Trophoblast cell (in vitro differentiated cells and primary cell): ENCODE results near the gene PTK6.

ENCODE experiments used
- DNase-seq, 2 donors: peaks; one replicate each; pipeline ENCODE4 v3.0.0-alpha.2; 2016
- H2AFZ ChIP-seq: 2 replicates; pipeline ENCODE4 v1.6.1; 2013; ENCODE audit warnings: low read length, moderate library complexity, mild to moderate bottlenecking; ENCODE audit not compliant: insufficient read depth, poor library complexity
- H2AK5ac ChIP-seq: 2 replicates; pipeline ENCODE4 v1.6.1; 2013; ENCODE audit warnings: mild to moderate bottlenecking, low read length
- H2BK120ac ChIP-seq: 2 replicates; pipeline ENCODE4 v1.6.1; 2013; ENCODE audit warnings: low read length, mild to moderate bottlenecking, moderate library complexity; ENCODE audit not compliant: insufficient read depth, poor library complexity
- H2BK12ac ChIP-seq: 2 replicates; pipeline ENCODE4 v1.6.1; 2013; ENCODE audit warnings: mild to moderate bottlenecking, low read length, moderate library complexity
- H2BK5ac ChIP-seq: 2 replicates; pipeline ENCODE4 v1.6.1; 2013; ENCODE audit warnings: low read length, low read depth, moderate library complexity, mild to moderate bottlenecking; ENCODE audit not compliant: poor library complexity
- H3K14ac ChIP-seq: 2 replicates; pipeline ENCODE4 v1.6.1; 2013; ENCODE audit warnings: mild to moderate bottlenecking, low read length
- H3K18ac ChIP-seq: 2 replicates; pipeline ENCODE4 v1.6.1; 2013; ENCODE audit warnings: mild to moderate bottlenecking, low read length
- H3K23ac ChIP-seq: 2 replicates; pipeline ENCODE4 v1.6.1; 2013; ENCODE audit warnings: low read length
- H3K27ac ChIP-seq: 2 replicates; pipeline ENCODE4 v1.5.1; 2013; ENCODE audit warnings: low read depth, mild to moderate bottlenecking, inconsistent platforms, low read length, moderate library complexity
- H3K27me3 ChIP-seq: 2 replicates; pipeline ENCODE4 v1.6.1; 2013; ENCODE audit warnings: inconsistent platforms, mild to moderate bottlenecking, low read length, moderate library complexity; ENCODE audit not compliant: insufficient read depth
- H3K36me3 ChIP-seq, 2 experiments: 1 replicate in 1 of 2; 2 replicates in 1 of 2; pipeline ENCODE4 v1.6.1; 2013; ENCODE audit warnings: low read length in 2 of 2, mild to moderate bottlenecking in 2 of 2, moderate library complexity in 1 of 2; ENCODE audit not compliant: insufficient read depth in 2 of 2, control insufficient read depth in 1 of 2
- H3K4ac ChIP-seq: 2 replicates; pipeline ENCODE4 v1.6.1; 2013; ENCODE audit warnings: low read depth, mild to moderate bottlenecking, low read length, moderate library complexity
- H3K4me1 ChIP-seq, 2 experiments: 1 replicate in 1 of 2; 2 replicates in 1 of 2; pipeline ENCODE4 v1.6.1; 2013; ENCODE audit warnings: low read length in 2 of 2, mild to moderate bottlenecking in 2 of 2, moderate library complexity in 1 of 2; ENCODE audit not compliant: insufficient read depth in 2 of 2, control insufficient read depth in 1 of 2
- H3K4me2 ChIP-seq: 2 replicates; pipeline ENCODE4 v1.6.1; 2013; ENCODE audit warnings: inconsistent platforms, mild to moderate bottlenecking, low read length, moderate library complexity
- H3K4me3 ChIP-seq: 2 replicates; pipeline ENCODE4 v1.5.1; 2013; ENCODE audit warnings: mild to moderate bottlenecking, low read depth, low read length, inconsistent platforms
- H3K79me1 ChIP-seq: one replicate; pipeline ENCODE4 v1.6.1; 2013; ENCODE audit warnings: low read length
- H3K79me2 ChIP-seq: 2 replicates; pipeline ENCODE4 v1.6.1; 2013; ENCODE audit warnings: low read length, mild to moderate bottlenecking; ENCODE audit not compliant: control insufficient read depth, insufficient read depth, poor library complexity
- H3K9ac ChIP-seq: 2 replicates; pipeline ENCODE4 v1.6.1; 2013; ENCODE audit warnings: mild to moderate bottlenecking, low read length
- H3K9me3 ChIP-seq: 2 replicates; pipeline ENCODE4 v1.6.1; 2013; ENCODE audit warnings: low read depth, mild to moderate bottlenecking, control low read depth, inconsistent platforms, low read length; ENCODE audit not compliant: insufficient read depth
- H4K12ac ChIP-seq: 2 replicates; pipeline ENCODE4 v1.6.1; 2013; ENCODE audit warnings: low read depth, mild to moderate bottlenecking, low read length, moderate library complexity
- H4K8ac ChIP-seq: 2 replicates; pipeline ENCODE4 v1.6.1; 2013; ENCODE audit warnings: low read depth, mild to moderate bottlenecking, low read length, moderate library complexity
- H4K91ac ChIP-seq: one replicate; pipeline ENCODE4 v1.6.1; 2013; ENCODE audit warnings: low read depth, mild to moderate bottlenecking, low read length, moderate library complexity
- WGBS: extraction: QIAGEN DNeasy Blood & Tissue Kit; methylation state at CpG from one replicate; pipeline ENCODE4 v1.1.7; 2013; ENCODE audit warnings: missing lambda C conversion rate; ENCODE audit not compliant: insufficient read length, insufficient coverage; ENCODE audit errors: extremely low coverage; 5-methylcytosine and 5-hydroxymethylcytosine counted together

The PTK6 gene

GRCh38 chr20:63492518-63492917 is 44.7 kb downstream of the PTK6 start:
- no peak overlapping the region for H2AK5ac ChIP-seq
- H3K79me1 ChIP-seq, result no peaks in the 10 kb centered on the region
- H4K12ac ChIP-seq, result no peak overlapping the region
- H3K9me3 ChIP-seq, result peaks cover 7% of the 10 kb centered on the region
- no peak overlapping the region for H2BK5ac ChIP-seq
- H3K27ac ChIP-seq, result no peak overlapping the region
- H3K9ac ChIP-seq, result no peak overlapping the region
- no peak overlapping the region for H2BK12ac ChIP-seq
- H2BK120ac ChIP-seq, result no peak overlapping the region
- DNase-seq, result no peak
- H3K18ac ChIP-seq, result no peak overlapping the region
- no peak overlapping the region for H3K4me3 ChIP-seq
- no peak overlapping the region for H3K14ac ChIP-seq
- H2AFZ ChIP-seq, result no peak overlapping the region
- no peak overlapping the region for H3K23ac ChIP-seq
- H4K8ac ChIP-seq, result no peak overlapping the region
- no peak overlapping the region for H3K4ac ChIP-seq
- H3K79me2 ChIP-seq, result no peaks in the 10 kb centered on the region
- peaks cover 11% of the 10 kb centered on the region for H3K27me3 ChIP-seq
- peaks cover 0 to 20% of the 10 kb centered on the region in 2 experiments for H3K36me3 ChIP-seq
- 100% methylated on average over 2 of the region's 2 CpGs for WGBS
- peaks cover 0 to 2% of the 10 kb centered on the region in 2 experiments for H3K4me1 ChIP-seq
- no peak overlapping the region for H3K4me2 ChIP-seq
- no peak overlapping the region for H4K91ac ChIP-seq

GRCh38 chr20:63491635-63492230 is 45.4 kb downstream of the PTK6 start:
- 98% methylated on average over 4 of the region's 4 CpGs for WGBS
- Histone ChIP-seq H3K79me2 (no peaks in the 10 kb centered on the region), H3K4me2 (no peak overlapping the region), H3K79me1 (no peaks in the 10 kb centered on the region), H3K4ac (no peak overlapping the region), H3K27me3 (peaks cover 16% of the 10 kb centered on the region), H3K9ac (no peak overlapping the region), H3K36me3 (peaks cover 0 to 20% of the 10 kb centered on the region in 2 experiments), H2AK5ac (no peak overlapping the region), H3K14ac (no peak overlapping the region), H4K12ac (no peak overlapping the region), H2BK5ac (no peak overlapping the region), H2BK12ac (no peak overlapping the region), H2AFZ (no peak overlapping the region), H3K9me3 (peaks cover 7% of the 10 kb centered on the region), H4K91ac (no peak overlapping the region), H2BK120ac (no peak overlapping the region), H3K4me1 (peaks cover 0 to 2% of the 10 kb centered on the region in 2 experiments), H3K18ac (no peak overlapping the region), H3K27ac (no peak overlapping the region), H3K4me3 (peak overlapping the region; percentile 37), H4K8ac (no peak overlapping the region), H3K23ac (no peak overlapping the region)
- no peak for DNase-seq

GRCh38 chr20:63491078-63491477 is 46.1 kb downstream of the PTK6 start:
- no peak overlapping the region for H2BK12ac ChIP-seq
- H3K4me1 ChIP-seq, result peaks cover 0 to 2% of the 10 kb centered on the region in 2 experiments
- no peak overlapping the region for H3K4me3 ChIP-seq
- H4K8ac ChIP-seq, result no peak overlapping the region
- no peak overlapping the region for H3K4me2 ChIP-seq
- no peak overlapping the region for H2BK5ac ChIP-seq
- no peak overlapping the region for H2BK120ac ChIP-seq
- H3K23ac ChIP-seq, result no peak overlapping the region
- H4K91ac ChIP-seq, result no peak overlapping the region
- H2AFZ ChIP-seq, result no peak overlapping the region
- H3K79me2 ChIP-seq, result no peaks in the 10 kb centered on the region
- peaks cover 16% of the 10 kb centered on the region for H3K27me3 ChIP-seq
- H2AK5ac ChIP-seq, result no peak overlapping the region
- H3K27ac ChIP-seq, result no peak overlapping the region
- WGBS, result no CpG with 5 or more reads among the region's 4 CpGs
- no peak for DNase-seq
- peaks cover 0 to 20% of the 10 kb centered on the region in 2 experiments for H3K36me3 ChIP-seq
- H3K18ac ChIP-seq, result no peak overlapping the region
- peaks cover 7% of the 10 kb centered on the region for H3K9me3 ChIP-seq
- no peaks in the 10 kb centered on the region for H3K79me1 ChIP-seq
- no peak overlapping the region for H3K4ac ChIP-seq
- no peak overlapping the region for H3K9ac ChIP-seq
- no peak overlapping the region for H3K14ac ChIP-seq
- H4K12ac ChIP-seq, result no peak overlapping the region

- no CpG with 5 or more reads among the region's 24 CpGs for WGBS
- Histone ChIP-seq H3K18ac (no peak overlapping the region), H3K4me1 (peaks cover 0 to 2% of the 10 kb centered on the region in 2 experiments), H3K14ac (no peak overlapping the region), H4K91ac (no peak overlapping the region), H2BK5ac (no peak overlapping the region), H2AFZ (no peak overlapping the region), H3K9me3 (peaks cover 9% of the 10 kb centered on the region), H3K27ac (no peak overlapping the region), H2BK120ac (no peak overlapping the region), H3K4me2 (no peak overlapping the region), H3K79me1 (no peaks in the 10 kb centered on the region), H2BK12ac (no peak overlapping the region), H2AK5ac (no peak overlapping the region), H3K27me3 (peaks cover 16% of the 10 kb centered on the region), H3K79me2 (no peaks in the 10 kb centered on the region), H3K36me3 (peaks cover 0 to 19% of the 10 kb centered on the region in 2 experiments), H3K9ac (no peak overlapping the region), H3K23ac (no peak overlapping the region), H4K12ac (no peak overlapping the region), H4K8ac (no peak overlapping the region), H3K4me3 (no peak overlapping the region), H3K4ac (no peak overlapping the region)
- no peak for DNase-seq
These were observed 46.8 kb downstream of the PTK6 start for GRCh38 chr20:63490416-63490815.
